T1000 (cell line): ENCODE data around the gene PIP4P1.

Experiments
- DNase-seq: peaks from one replicate; lab custom pipeline; 2025; ENCODE audit warnings: mixed read lengths; lab: John Stamatoyannopoulos, UW

PIP4P1 gene

GRCh38 chr14:20435582-20436362 lies 25.5 kb downstream of the PIP4P1 start, which contains the start of gene KLHL33:
Gene KLHL33 (minus strand): TSS chr14:20436166. CDS start chr14:20435811, 355 bp downstream.
- no peak for DNase-seq

DNA sequence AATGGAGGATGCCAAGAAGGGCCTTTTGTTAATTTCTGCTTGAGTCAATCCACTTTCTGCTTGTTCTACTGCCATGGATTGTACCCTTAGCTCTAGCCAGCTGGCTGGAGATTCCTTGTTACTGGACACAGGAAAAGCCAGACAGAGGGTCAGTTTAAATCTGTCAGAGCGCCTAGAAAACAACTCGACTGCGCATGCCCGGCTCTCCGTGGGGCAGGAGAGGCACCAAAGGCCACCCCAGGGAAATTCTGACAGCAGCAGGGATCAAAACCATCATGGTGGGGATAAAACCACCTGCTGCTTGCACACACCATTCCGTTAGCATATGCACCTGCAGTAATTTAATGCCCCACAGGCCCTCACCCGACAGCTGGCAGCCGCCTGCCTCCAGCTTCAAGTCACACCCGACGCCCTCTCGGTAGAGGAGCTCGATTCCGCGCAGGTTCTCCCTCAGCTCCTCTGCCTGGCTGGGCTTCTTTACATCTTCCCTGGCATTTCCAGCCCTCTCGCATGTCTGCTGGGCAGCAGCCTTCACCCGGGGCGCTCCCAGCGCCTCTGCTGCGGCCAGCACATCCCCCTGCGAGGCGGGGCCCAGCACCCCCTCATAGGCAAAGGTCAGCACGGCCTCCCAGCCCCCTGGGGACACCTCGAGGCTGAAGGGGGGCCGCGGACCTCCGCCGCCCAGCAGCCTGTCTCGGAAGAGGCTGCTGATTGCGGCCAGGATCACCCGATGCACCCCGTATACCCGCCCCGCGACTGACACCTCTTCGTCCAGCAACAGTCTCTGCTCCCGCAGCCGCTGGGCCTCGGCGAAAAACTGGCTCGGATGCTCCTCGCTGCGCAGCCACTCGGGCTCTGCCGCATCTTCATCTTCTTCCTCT lies 26.3 kb downstream of the PIP4P1 start:
- no peak for DNase-seq

- DNase-seq, result no peak
Observed at GRCh38 chr14:20429801-20430669, 31.2 kb downstream of the PIP4P1 start.

GRCh38 chr14:20428802-20429201 lies 32.4 kb downstream of the PIP4P1 start:
- DNase-seq, result no peak

GRCh38 chr14:20428010-20428365 lies 33.2 kb downstream of the PIP4P1 start:
- no peak for DNase-seq

DNA sequence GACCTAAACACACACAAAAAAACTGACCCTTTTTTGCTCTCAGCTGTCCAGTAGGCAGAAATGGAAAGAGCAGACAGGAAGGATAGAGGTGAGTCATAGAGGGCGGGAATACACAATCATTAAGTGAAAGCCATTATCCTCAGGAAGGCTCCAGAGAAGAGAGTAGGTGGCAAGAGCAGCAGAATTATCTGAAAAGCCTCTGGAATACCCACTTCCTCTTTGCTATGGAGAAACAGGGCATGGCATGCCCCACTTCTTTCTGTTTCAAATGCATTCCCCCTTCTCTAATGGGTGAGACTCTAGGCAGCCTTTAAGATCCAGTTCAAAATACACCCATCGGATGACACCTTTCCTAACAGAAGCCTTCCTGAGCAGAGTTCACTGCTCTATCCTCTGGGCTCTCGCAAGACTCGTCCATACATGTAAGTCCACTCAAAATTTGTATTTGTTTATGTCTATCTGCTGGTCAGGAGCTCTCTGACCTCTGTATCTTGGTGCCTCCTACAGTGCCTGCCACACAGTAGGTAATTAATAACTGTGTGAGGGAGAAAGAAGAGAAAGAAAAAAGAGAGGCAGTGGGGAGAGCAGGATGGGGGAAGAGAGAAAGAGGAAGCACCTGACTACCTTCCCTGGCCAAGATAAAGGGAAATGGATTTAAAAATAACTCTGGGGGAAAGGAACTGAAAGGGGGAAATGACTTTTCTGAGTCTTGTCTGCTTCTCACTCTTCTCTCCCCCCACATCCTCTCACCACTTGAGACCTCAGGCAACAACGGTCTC lies 33.8 kb downstream of the PIP4P1 start:
- DNase-seq, result no peak

DNA sequence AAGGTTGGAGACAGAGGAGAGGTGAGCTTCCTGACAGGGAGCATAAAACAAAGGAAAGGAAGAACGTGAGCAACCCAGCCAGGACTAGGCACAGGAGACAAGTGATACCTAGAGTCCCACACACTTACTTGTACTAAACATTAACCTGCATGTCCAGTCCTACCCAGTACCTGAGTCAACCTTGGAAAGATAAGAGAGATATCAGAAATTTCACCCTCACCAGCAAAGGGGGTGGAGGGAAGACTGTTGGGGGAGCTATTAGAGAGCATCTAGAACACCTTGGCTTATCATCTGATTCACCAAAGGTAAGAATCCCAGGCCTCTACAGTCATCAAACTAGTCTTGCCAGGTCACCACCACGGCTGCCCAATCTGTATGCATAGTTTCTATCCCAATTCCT lies 36.4 kb downstream of the PIP4P1 start:
- DNase-seq, result no peak

DNA sequence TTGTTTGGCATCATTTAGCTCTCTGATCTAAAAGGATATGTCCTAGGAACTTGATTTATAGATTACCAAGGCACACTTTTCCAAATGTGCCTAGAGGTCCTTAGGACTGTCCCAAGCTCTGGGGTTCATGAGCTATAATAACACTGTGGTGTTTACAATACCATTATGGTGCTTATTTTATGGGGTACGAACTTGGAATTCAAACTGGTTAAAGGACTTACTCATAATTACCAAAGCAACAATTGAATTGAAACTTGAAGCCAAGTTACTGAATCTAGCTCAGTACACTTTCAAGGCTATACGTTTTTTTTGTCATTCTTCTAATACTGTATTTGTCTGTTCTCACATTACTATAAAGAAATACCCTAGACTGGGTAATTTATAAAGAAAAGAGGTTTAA lies 38.3 kb downstream of the PIP4P1 start:
- no peak for DNase-seq

- DNase-seq, result no peak
Observed at GRCh38 chr14:20421267-20421666, 40.0 kb downstream of the PIP4P1 start.

DNA sequence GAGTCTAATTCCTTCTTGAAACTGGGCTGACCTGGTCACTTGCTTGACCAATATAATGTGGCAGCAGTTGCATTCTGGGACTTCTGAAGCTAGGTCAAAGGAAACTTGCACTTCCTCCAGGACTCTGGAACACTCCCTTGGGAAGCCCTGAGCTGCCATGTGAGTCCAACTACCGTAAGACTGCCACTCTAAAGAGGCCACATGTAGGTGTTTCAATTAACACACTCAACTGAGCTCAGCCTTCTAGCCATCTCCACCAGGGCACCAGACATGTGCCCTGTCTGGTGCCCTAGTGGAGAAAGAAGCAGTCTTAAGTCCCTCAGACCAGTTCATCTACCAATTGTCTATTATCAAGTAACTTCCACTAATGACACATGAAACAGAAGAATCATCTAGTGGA lies 41.8 kb downstream of the PIP4P1 start:
- no peak for DNase-seq

DNA sequence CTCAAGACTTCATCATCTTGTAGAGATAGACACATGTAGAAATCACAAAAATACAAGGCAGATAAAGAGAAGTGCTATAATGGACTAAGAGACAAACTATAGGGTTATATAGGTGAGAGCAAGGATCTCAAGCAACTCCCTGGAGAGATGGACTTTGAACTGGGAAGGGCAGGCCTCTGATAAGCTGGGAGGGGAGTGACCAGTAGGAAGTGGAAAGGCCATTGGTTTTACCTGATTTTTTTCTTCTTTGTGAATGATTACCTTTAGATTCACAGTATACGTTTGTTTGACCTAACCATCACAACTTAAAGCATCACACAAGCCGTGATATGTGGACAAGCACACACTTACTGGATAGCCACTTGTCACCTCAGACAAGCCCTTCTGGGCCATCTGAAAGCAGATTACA lies 42.7 kb downstream of the PIP4P1 start:
- DNase-seq, result no peak

DNA sequence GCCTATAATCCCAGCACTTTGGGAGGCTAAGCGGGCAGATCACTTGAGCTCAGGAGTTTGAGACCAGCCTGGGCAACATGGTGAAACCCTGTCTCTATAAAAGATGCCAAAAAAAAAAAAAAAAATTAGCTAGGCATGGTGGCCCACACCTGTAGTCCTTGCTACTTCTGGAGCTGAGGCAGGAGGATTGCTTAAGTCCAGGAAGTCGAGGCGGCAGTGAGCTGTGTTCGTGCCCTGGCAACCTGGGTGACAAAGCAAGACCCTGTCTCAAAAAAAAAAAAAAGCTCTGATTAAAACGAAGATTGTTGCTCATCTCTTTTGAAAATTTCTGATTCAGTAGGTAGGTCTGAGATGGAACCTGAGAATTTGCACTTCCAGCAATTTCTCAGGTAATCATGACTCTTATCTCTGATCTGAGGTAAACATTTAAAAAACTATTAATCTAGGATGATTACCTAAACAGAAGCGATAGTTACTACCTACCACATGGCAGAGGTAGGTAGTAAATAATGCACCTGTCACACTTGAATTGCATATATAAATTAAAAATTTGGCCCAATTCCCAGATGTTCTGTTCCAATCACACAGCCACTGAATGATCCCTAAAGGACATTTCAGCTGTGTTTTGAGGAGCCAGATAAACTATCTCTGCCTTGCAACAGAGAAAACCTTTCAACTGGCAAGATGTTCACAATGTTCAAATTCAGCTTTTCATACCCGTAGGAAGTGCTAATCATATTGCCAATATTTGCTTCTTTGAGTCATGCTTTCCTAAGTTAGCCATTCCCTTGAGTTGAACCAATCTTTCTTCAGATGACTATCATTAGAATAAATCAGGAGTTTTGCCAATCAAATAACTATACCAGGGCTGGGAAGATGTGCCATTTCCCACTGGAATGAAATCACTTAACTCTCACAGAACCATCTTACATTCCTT lies 43.7 kb downstream of the PIP4P1 start:
- no peak for DNase-seq

GRCh38 chr14:20416223-20416622 lies 45.0 kb downstream of the PIP4P1 start:
- no peak for DNase-seq

- DNase-seq, result no peak
Observed at GRCh38 chr14:20415782-20416206, 45.4 kb downstream of the PIP4P1 start.

- DNase-seq, result no peak
Observed at GRCh38 chr14:20413744-20414082, 47.5 kb downstream of the PIP4P1 start.

DNA sequence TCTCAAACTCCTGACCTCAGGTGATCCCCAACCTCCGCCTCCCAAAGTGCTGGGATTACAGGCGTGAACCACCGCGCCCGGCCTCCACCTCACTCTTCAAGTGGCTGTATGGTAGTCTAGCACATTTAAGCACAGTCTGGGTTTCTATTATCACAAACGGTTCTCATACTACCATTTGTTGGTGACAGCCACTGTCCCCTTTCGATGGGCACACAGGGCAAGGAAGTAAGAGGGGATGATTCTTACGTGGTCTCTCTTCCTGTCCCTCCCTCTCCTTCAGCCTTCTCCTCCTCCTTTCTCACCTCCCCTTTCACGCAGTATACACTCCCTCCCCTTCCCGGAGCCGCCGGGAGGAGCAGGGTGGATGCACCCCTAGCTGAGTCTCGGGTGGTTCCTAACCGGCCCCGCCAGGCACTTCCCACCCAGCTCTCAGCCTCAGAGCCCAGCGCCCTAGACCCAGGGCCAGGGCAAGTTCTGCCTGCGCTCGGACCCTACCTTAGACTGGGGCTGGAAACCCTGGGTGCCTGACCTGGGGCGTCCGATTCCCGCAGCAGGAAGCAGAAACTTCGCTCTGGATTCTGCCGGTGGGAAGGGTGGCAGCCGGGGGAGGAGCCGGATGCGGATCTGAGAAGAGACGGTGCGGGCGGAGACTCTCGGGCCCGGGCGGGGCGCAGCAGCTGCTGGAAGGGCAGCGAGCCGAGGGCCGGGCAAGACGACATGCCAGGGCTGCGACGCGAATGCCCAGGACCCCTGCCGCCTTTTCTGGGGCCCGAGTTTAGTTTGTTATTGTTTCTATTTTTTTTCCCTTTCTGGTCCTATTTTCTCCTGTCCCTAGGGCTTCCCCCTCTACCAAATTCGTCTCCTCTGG lies 48.1 kb downstream of the PIP4P1 start, which contains the start of gene TEP1:
Gene TEP1, minus strand, starts transcription at position 626 of the 868 bp plus-strand sequence. CDS start 5,062 bp downstream, outside the sequence.
- peak; percentile 77 for DNase-seq

DNA sequence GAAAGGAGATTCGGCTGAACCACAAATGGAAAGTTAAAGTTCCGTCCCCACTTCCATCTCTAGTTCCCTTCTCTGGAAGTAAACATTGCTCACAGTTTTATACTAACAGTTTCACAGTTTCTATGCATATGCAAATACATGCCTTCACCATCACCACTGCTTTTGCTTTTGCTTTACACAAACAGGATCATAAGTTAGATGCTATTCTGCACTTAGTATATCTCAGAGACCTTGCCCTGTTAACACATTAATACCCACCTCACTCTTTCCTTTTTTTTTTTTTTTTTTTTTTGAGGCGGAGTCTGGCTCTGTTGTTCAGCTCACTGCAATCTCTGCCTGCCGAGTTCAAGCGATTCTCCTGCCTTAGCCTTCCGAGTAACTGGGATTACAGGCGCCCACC lies 48.8 kb downstream of the PIP4P1 start:
- no peak for DNase-seq

DNA sequence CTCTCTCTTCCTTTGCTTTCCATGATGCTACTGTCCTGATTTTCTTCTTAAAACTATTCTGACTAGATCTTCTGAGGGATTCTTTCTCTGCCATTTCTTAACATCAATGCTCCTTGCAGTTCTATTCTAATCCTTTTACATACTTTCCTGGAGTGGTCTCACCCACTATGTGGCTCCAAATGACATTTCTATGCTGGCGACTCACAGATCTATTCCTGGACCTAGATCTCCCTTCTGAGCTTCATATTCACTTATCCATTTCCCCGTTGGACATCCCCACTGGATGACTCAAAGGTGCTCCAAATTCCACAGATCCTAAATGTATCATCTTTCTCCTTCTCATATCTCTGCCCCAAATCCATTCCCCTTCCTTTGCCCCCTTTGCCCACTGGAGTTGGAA lies 52.0 kb downstream of the PIP4P1 start:
- DNase-seq, result no peak
